Camera-type eye (tissue), 1 donor: Measurements from ENCODE around the gene P2RX7. TPM values are rescaled to one million over a fixed set of nuclear protein-coding genes. Genes with fewer than 3 reads are reported as not detected.

ENCODE experiments used
- total RNA-seq: library from RNA; depleted of rRNA; stranded (reverse); fragments of >200 nt; gene quantifications from one replicate; pipeline ENCODE4 v1.2.3, GENCODE V29; 2014

The P2RX7 gene
- 4.0 TPM for total RNA-seq

GRCh38 chr12:121132601-121133481 lies at the start of gene P2RX7:
TSS of gene P2RX7 (plus strand) at chr12:121132876. CDS start at chr12:121132971, 95 bp downstream.

DNA sequence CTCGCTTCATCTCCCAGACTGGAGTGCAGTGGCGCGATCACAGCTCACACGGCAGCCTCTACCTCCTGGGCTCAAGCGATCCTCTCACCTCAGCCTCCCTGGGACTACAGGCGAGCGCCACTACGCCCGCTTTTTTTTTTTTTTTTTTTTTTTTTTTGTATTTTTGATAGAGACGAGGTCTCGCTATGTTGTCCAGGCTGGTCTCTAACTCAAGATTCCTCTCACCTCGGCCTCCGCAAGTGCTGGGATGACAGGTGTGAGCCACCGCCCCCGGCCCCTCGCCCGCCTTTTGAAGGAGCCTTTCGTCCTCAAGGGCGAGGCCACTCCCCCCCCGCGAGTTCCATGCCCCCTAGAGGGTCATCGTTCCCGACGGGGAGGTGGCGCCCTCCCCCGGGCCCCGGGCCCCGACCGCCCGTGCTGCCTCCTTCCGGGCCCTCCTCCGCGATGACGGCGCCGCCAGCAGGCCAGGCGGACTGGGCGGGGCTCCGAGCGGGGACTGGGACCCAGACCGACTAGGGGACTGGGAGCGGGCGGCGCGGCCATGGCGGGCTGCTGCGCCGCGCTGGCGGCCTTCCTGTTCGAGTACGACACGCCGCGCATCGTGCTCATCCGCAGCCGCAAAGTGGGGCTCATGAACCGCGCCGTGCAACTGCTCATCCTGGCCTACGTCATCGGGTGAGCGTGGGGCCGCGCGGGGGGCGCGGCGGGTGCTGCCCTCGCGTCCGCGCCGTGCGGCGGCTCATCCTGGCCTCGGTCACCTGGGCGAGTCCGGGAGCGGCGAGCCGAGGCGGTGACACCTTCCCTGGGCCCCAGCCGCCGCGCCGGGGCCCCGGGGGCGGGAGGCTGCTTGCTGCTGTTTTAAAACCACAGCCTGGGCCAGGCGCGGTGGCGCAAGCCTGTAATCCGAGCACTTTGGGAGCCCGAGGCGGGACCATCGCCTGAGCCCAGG lies 77.2 kb downstream of the P2RX7 start, which contains the start of gene P2RX4:
Gene P2RX4, plus strand, starts transcription at position 506 of the 949 bp plus-strand sequence. Its CDS starts 36 bp downstream, at position 542.

Other genes with a start within 250 kb of the P2RX7 start
- gene SPPL3, start 228.5 kb upstream of the P2RX7 start, total RNA-seq: 30.0 TPM
- 0.16 TPM for gene HNF1A, start 154.3 kb upstream of the P2RX7 start, total RNA-seq
- 11.4 TPM for gene C12orf43, start 116.4 kb upstream of the P2RX7 start, total RNA-seq
- gene OASL, start 93.6 kb upstream of the P2RX7 start, total RNA-seq: 0.33 TPM
- gene P2RX4, start 77.3 kb downstream of the P2RX7 start, total RNA-seq: 30.9 TPM
- gene CAMKK2, start 163.8 kb downstream of the P2RX7 start, total RNA-seq: 26.2 TPM
- 196 TPM for gene ANAPC5, start 219.5 kb downstream of the P2RX7 start, total RNA-seq